NCI-H1048 (cell line): ENCODE results near the gene EIF4G3.
"Not testable (repeated sequence)": the region's sequence is repeated elsewhere in the genome, so short reads cannot be mapped to it uniquely, and the experiment has no call there.

Experiments used
- DNase-seq: peaks from one replicate; lab custom pipeline; 2025; lab: John Stamatoyannopoulos, UW

Gene EIF4G3

DNA sequence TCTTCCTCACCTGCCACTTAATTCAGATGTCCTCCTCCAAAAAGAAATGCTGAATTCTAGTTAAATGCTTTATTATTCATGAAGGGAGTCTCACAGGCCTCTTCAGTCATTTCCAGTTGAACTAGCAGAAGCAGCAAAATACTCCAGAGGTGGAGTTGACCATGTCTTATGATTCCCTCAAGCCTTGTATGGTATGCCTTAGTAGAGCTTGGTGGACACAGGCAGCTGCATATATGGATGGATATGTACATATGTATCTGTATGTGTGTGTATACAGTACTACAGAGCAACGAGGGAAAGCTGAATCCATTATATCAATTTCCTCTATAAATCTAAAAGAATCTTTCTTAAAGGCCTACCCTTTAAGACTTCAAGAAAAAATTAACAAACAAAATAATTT, 306.0 kb downstream of the EIF4G3 start:
- no peak for DNase-seq

DNA sequence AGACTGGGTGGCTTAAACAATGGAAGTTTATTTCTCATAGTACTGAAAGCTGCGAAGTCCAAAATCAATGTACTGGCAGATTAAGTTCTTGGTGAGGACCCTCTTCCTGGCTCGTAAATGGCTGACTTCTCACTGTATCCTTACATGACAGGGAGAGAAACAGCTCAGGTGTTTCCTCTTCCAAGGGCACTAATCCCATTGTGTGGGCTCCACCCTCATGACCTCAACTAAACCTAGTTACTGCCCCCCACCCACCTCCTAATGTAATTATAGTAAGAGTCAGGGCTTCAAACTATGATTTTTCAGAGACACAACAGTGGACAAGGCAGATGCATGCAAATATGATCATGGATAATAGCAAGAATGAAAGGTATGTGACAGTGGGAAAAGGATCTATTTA, 308.4 kb downstream of the EIF4G3 start:
- no peak for DNase-seq

- no peak for DNase-seq
Observed at GRCh38 chr1:20867847-20868246, 308.9 kb downstream of the EIF4G3 start.

DNA sequence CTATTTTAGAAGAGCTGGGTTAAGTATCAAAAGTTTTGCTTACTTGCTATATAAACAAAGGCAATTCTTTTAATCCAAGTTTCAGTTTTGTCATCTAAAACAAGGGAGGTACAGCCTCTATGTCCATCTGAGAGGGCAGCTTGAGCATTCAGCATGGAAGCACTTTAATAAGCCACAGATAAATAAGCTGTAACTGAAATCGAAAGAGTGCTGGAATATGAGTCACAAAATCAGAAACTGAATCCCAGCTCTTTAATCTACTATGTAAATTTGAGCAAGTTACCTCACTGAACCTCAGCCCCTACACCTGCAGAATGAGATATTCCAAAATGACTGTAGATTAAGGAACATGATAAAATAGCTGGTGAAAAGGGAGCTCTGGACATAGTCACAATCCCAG, 309.6 kb downstream of the EIF4G3 start:
- DNase-seq: no peak

GRCh38 chr1:20865001-20865400, 311.7 kb downstream of the EIF4G3 start:
- DNase-seq: no peak

- DNase-seq: no peak
Observed at GRCh38 chr1:20854529-20854928, 322.2 kb downstream of the EIF4G3 start.

GRCh38 chr1:20851791-20852190, 324.9 kb downstream of the EIF4G3 start:
- not testable (repeated sequence) for DNase-seq

DNA sequence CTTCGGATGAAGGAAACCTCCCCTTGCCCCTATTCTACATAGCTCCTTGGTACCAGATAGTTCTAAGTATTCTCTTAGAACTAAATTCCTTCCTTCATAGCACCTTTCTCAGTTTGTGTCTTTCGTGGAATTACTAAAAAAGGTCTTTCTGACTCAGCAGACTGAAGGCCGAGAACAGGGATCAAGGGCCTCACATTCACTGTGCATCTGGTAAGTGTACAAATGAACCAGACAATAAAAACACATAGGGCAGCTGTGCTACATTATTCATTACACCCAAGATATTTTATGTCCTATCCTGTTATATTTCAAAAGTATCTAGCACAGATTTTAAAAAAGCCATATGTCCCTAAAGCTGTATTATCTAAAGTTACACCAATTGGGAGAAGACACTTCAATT, 326.7 kb downstream of the EIF4G3 start:
- DNase-seq: no peak

GRCh38 chr1:20849100-20849499, 327.6 kb downstream of the EIF4G3 start:
- DNase-seq: no peak

DNA sequence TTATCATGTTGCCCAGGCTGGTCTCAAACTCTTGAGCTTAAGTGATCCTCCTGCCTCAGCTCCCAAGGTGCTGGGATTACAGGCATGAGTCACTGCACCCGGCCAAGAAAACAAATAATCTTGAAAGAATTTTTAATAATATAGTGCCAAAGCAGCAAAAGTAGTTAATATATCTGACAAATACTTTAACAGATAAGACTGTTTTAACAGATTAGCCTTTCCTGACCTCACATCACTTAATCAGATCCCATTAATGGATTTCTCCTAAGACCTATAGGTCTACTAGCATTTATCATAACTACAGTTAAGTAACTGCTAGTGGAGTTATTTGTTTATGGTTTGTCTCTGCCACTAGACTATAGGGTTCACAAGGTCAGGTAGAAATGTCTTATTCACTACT, 328.5 kb downstream of the EIF4G3 start:
- no peak for DNase-seq

DNA sequence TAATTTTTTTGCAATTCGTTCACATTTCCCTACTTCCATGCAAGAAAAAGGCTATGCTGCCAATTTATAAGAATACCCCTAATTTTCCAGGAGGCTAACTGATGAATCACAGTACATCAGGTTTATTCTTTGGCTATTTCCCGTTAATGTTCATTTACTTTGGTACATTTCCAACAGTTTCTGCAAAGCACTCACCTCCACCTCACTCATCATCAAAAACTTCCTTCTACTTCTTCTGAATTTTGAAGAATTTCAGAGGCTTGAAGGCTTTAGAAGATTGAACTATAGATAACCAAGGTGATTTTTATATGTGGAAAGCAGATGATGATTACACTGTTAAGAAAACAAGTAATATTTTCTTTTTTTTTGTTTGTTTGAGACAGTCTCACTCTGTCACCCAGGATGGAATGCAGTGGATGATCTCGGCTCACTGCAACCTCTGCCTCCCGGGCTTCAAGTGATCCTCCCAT, 329.1 kb downstream of the EIF4G3 start:
- DNase-seq: no peak

GRCh38 chr1:20846461-20847374, 330.0 kb downstream of the EIF4G3 start:
- no peak for DNase-seq

DNA sequence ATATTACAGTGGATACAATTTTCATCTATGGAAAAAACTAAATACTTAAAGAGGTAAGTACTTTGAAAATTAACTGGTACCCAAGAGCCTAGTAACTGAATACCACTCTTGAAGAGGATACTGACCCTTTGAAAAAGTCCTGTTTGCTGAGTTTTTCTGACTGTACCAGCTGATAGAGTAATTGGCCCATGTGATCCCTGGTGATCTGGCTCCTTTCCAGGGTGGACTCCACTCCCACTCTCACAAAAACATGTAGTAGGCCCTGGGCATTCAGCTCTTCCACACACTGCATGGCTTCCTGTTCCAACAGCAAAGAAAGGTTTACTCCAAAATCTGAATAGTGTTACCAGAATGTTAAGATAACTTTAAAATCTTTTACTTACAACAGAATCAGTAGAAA, 336.0 kb downstream of the EIF4G3 start:
- DNase-seq: no peak

DNA sequence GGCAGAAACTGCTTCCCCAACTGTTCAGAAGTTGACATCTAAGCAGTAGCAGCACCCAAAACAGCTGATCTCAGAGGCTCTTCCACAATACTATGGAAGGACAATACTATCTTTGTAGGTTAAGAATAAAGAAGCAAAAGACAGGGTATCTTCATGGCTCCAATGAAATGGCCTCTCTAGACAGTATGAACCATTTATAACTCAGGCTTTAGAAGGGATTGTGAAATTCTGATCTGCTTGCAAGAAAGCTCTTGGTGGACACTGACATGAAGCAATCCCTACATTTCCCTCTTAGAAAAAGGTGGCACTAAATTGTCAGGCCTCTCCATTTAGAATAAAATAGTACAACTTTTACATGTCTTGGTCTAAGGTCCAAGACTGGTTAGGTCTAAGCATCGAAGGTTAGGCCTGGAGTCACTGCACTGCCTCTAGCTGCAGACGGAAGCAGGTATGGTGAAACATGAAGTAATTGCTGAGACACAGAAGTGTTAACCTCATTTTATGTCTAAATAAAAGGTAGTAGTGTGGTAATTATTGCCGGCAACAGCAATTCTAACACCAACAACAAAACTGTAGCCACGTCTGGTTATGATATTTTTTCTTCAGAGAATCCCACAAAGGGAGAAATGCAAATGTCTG, 339.0 kb downstream of the EIF4G3 start:
- no peak for DNase-seq

DNA sequence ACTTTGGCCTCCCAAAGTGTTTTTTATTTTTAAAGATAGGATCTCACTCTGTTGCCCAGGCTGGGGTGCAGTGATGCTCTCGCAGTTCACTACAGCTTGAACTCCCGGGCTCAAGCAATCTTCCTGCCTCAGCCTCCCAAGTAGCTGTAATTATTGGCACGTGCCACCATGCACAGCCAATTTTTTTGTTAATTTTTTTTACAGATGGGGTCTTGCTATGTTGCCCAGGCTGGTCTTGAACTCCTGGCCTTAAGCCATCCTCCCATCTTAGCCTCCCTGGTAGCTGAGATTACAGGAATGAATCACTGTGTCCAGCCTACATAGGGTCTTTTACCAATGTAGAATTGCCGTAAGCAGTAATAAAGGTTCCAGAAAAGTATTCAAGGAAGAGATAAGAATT, 340.5 kb downstream of the EIF4G3 start:
- DNase-seq: no peak

DNA sequence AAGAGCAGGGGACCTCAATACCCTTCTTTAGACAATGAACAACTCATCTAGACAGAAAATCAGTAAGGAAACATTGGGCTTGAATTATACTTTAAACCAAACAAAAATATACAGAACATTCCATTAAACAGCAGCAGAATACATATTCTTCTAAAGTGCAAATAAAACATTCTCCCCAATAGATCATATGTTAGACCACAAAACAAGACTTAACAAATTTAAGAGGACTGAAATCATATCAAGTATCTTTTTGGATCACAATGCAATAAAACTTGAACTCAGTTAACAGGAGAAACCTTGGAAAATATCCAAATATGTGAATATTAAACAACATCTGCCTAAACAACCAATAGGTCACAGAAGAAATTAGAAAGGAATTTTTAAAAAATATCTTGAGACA, 341.9 kb downstream of the EIF4G3 start:
- DNase-seq: no peak

- DNase-seq: no peak
Observed at GRCh38 chr1:20834192-20834591, 342.5 kb downstream of the EIF4G3 start.

GRCh38 chr1:20830378-20830777, 346.3 kb downstream of the EIF4G3 start:
- no peak for DNase-seq

DNA sequence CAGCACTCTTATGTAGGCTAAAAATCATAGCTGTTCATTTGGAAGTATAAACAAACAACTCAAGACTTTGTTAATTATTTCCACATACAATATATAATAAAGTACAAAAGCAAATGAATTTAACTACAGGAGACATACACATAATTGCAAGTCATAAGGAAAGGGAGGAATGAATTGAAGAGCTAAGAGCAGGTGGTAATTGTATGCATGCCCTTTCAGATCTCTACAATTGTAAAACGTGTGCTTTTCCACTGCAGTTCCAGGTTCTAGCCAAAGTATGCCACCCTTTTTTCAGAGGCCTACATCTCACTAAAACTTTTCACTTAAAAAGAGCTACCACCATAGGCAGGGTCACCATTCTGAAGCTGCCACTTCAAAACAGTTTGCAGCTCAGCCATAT, 346.8 kb downstream of the EIF4G3 start:
- DNase-seq: no peak

DNA sequence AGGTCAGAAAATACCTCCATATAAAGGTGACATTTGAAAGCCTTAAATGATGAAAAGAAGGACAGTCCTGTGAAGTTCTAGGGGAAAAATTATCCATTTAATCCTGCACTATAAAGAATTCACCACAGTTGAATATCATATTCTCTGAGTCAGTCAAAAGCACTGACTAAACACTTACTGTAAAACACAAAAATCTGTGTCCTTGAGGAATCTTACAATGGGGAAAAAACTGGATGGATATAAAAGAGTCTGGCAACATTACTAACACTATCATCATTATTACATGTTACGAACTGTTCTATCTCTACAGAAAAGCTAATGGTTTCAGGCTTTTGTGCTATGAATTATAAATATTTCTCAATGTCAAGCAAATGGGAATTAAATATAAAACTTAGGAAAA, 347.2 kb downstream of the EIF4G3 start:
- no peak for DNase-seq

DNA sequence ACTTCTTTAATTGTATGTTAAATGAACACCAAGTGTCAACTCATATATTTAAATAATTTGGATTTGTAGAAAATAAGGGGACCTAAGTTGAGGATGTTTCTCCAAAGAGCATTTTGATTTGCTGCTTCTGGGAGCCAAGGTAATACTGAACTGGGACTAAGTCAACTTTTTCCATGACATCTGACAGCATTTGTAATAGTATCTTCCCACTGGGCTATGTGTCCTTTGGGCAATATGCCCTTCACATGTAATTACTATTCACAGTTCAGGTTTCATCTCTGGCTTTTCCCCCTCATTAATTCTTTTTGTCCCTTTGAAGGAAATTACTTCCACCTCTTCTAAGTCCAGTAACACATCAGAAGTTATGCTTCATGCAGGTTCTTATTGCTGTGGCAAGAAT, 352.9 kb downstream of the EIF4G3 start:
- no peak for DNase-seq

GRCh38 chr1:20821466-20821865, 355.2 kb downstream of the EIF4G3 start:
- no peak for DNase-seq

- DNase-seq: no peak
Observed at GRCh38 chr1:20819818-20820217, 356.9 kb downstream of the EIF4G3 start.

DNA sequence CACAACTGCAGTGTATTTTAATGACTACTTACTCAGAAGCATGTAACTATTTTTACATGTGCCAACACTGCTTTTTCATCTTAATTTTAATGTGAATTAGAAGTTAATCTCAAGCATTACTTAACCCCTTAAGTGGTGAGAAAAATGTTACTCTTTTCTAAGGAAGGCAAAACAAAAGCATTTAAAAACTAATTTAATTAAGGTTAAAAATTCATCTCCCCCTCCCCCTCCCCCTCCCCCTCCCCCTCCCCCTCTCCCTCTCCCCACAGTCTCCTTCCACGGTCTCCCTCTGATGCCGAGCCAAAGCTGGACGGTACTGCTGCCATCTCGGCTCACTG, 362.2 kb downstream of the EIF4G3 start:
- DNase-seq: no peak
